ENCODE measurements around the gene PAK1. TPM values are rescaled to one million over a fixed set of nuclear protein-coding genes. Genes with fewer than 3 reads are reported as not detected.

Gene PAK1
- total and polyA plus RNA-seq, 2 donors (not counting 3 experiments of a cell fraction or from before 2014, with no cell fraction given) = 5.6 to 12.9 TPM

DNA sequence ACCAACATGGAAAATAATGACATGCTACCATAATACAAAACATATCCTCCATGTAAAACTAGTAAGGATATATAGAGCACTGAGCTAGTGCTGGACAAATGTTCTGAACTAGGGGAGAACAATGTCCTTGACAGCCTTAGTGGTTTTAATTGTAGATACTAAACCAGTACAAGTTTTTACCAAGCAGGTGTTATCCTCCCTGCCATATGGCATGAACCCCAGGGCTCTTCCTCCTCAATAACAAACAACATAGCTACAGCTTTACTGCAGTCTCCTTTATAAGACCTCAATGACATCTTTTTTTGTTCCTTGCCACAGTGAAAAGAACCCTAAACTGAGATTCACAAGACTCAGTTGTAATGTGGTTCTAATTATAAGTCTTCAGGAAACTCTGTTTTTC, 102.2 kb downstream of the PAK1 start:
- CTCF ChIA-PET = no interaction called here
- POLR2A ChIA-PET = no interaction called here

More for the DNA sequence above, 102.2 kb downstream of the PAK1 start:
- dilution Hi-C loops (cut with MboI; ENCODE audit: extremely low pct_ligation_motif_present, low sequenced_read_pairs) = no loop called here
- FAIRE-seq (no peak), DNase-seq (ENCODE audit: low read depth, low spot score) (no peak)
- Histone ChIP-seq H3K36me3 (ENCODE audit: control insufficient read depth in 2 of 2, extremely low read depth in 1 of 2, insufficient read depth in 2 of 2, low read length in 2 of 2) (no peaks in the 10 kb centered on the region), H2AFZ (ENCODE audit: low read depth, low read length) (no peak overlapping the region), H3K9ac (replicated peaks; ENCODE audit: extremely low read depth, insufficient read depth, low read length) (no peak overlapping the region), H3K9me1 (replicated peaks; ENCODE audit: control insufficient read depth, extremely low read depth, insufficient read depth, low read length) (no peaks in the 10 kb centered on the region), H3K4me3 (replicated peaks in 1 of 3; ENCODE audit: insufficient read depth in 1 of 3, low read depth in 1 of 3, low read length in 3 of 3) (no peak overlapping the region), H3K27me3 (ENCODE audit: control insufficient read depth in 2 of 2, insufficient read depth in 2 of 2, low read length in 2 of 2) (no peaks in the 10 kb centered on the region), H4K20me1 (replicated peaks; ENCODE audit: control insufficient read depth, extremely low read depth, insufficient read depth, low read length) (no peaks in the 10 kb centered on the region), H3K4me1 (ENCODE audit: control insufficient read depth, extremely low read depth, insufficient read depth, low read length) (no peaks in the 10 kb centered on the region), H3K79me2 (ENCODE audit: control insufficient read depth, insufficient read depth, low read length) (no peaks in the 10 kb centered on the region), H3K9me3 (replicated peaks; ENCODE audit: control insufficient read depth, insufficient read depth, low read length) (no peaks in the 10 kb centered on the region), H3K27ac (ENCODE audit: insufficient read depth, low read depth, low read length) (no peak overlapping the region), H3K4me2 (ENCODE audit: insufficient read depth, low read length) (no peak overlapping the region)
- BruUV-seq (replicated peaks) = no TSS peak
- intact Hi-C loops (cut with micrococcal nuclease) = loop anchor here (10.0 kb wide), 1 partner anchor 173 kb away; no protein-coding TSS in a partner anchor
- TF ChIP-seq JUN (IDR thresholded peaks at IDR 0.05; ENCODE audit: borderline replicate concordance, insufficient read depth, insufficient read length, low read depth) (no peak), POLR2AphosphoS5 (IDR thresholded peaks at IDR 0.05; ENCODE audit: insufficient read depth, low read depth, low read length) (no peak), MYC (IDR thresholded peaks at IDR 0.05; ENCODE audit: low read depth, low read length) (no peak), EZH2 (IDR thresholded peaks at IDR 0.05; ENCODE audit: borderline replicate concordance, low read depth, low read length, severe bottlenecking) (no peak), POLR2A (IDR thresholded peaks at IDR 0.05; ENCODE audit: low read depth, low read length) (no peak), FOS (IDR thresholded peaks at IDR 0.05; ENCODE audit: borderline replicate concordance, insufficient read depth, low read length) (no peak), GATA2 (IDR thresholded peaks at IDR 0.05; ENCODE audit: insufficient read depth, insufficient read length, low read depth, low read length) (no peak)
- TF ChIP-seq, protein P1, sequence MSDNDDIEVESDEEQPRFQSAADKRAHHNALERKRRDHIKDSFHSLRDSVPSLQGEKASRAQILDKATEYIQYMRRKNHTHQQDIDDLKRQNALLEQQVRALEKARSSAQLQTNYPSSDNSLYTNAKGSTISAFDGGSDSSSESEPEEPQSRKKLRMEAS (IDR thresholded peaks at IDR 0.05; ENCODE audit: insufficient read depth, insufficient read length) = no peak
- TF ChIP-seq, protein P2, sequence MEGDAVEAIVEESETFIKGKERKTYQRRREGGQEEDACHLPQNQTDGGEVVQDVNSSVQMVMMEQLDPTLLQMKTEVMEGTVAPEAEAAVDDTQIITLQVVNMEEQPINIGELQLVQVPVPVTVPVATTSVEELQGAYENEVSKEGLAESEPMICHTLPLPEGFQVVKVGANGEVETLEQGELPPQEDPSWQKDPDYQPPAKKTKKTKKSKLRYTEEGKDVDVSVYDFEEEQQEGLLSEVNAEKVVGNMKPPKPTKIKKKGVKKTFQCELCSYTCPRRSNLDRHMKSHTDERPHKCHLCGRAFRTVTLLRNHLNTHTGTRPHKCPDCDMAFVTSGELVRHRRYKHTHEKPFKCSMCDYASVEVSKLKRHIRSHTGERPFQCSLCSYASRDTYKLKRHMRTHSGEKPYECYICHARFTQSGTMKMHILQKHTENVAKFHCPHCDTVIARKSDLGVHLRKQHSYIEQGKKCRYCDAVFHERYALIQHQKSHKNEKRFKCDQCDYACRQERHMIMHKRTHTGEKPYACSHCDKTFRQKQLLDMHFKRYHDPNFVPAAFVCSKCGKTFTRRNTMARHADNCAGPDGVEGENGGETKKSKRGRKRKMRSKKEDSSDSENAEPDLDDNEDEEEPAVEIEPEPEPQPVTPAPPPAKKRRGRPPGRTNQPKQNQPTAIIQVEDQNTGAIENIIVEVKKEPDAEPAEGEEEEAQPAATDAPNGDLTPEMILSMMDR (IDR thresholded peaks at IDR 0.05; ENCODE audit: extremely low read depth in 1 of 2, insufficient read depth in 1 of 2, low read depth in 1 of 2, low read length in 2 of 2) = no peak

Measured in endothelial cell of umbilical vein (primary cell).